Tibial artery (tissue), 4 donors: ENCODE results near the gene MDH1B.
"Not testable (repeated sequence)": the region's sequence is repeated elsewhere in the genome, so short reads cannot be mapped to it uniquely, and the experiment has no call there.

ENCODE experiments used
- DNase-seq, 2 donors: peaks; one replicate each; pipeline ENCODE4 v3.0.0-alpha.2; 2019
- H3K27ac ChIP-seq, 2 donors: fragments of 200-600 bp; sonication (generic) in 1 of 2; 1 replicate in 1 of 2; 2 replicates in 1 of 2; pipeline ENCODE4 v1.5.1; 2018 to 2019; ENCODE audit warnings: mild to moderate bottlenecking in 1 of 2
- H3K27me3 ChIP-seq, 2 donors: fragments of 200-600 bp; sonication (generic) in 1 of 2; one replicate each; pipeline versions ENCODE4 v1.5.1 to v1.6.0; 2016 to 2019
- H3K36me3 ChIP-seq, 3 donors: fragments of 200-600 bp; sonication (generic) in 2 of 3; one replicate each; pipeline ENCODE4 v1.5.1; 2016 to 2019; ENCODE audit warnings: mild to moderate bottlenecking in 2 of 3
- H3K4me1 ChIP-seq, 4 donors: fragments of 200-600 bp; sonication (generic) in 2 of 4; 1 replicate in 3 of 4; 2 replicates in 1 of 4; pipeline ENCODE4 v1.5.1; 2016 to 2019
- H3K4me3 ChIP-seq, 2 donors: fragments of 200-600 bp; sonication (generic) in 1 of 2; 1 replicate in 1 of 2; 2 replicates in 1 of 2; pipeline ENCODE4 v1.5.1; 2018 to 2019; ENCODE audit warnings: mild to moderate bottlenecking in 2 of 2
- H3K9me3 ChIP-seq, 3 donors: fragments of 200-600 bp; sonication (generic) in 1 of 3; one replicate each; pipeline ENCODE4 v1.5.1; 2016 to 2019
- intact Hi-C: fragments of 100-400 bp; cut with DNase I; formaldehyde crosslinking; loops from one replicate; pipeline ENCODE4 v1.15.0; 2023; ENCODE audit warnings: low total_unique reads
- TF ChIP-seq, protein P1 (sequence below), 2 experiments: fragments of 200-600 bp in 1 of 2; fragments of 450-650 bp in 1 of 2; IDR thresholded peaks; one replicate each; pipeline ENCODE4 v1.5.1; 2017 to 2019; ENCODE audit warnings: antibody characterized with exemption in 2 of 2, mild to moderate bottlenecking in 1 of 2, moderate library complexity in 1 of 2

The MDH1B gene

DNA sequence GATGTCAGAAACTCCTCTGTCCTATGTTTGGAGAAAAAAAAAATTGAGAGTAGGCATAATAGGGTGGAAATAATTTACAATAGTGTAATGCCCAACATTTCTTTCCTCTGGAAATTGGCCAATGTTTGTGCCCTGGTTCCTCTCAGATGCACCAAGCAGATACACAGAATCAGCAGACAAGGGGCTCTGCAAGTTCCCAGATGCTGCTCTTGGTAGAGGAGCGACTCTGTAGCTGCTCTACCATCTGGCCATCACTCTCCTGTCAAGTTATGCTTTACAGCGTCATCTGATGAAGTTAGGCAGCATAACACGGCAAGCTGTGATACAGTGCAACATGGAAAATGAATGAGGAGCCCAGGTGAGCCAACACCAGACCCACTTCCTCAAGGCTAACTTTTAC, 48.5 kb downstream of the MDH1B start:
- no peaks in the 10 kb centered on the region for H3K27me3 ChIP-seq
- no peaks in the 10 kb centered on the region for H3K4me1 ChIP-seq
- no peak overlapping the region for H3K27ac ChIP-seq
- no peaks in the 10 kb centered on the region for H3K36me3 ChIP-seq
- TF ChIP-seq, protein P1, sequence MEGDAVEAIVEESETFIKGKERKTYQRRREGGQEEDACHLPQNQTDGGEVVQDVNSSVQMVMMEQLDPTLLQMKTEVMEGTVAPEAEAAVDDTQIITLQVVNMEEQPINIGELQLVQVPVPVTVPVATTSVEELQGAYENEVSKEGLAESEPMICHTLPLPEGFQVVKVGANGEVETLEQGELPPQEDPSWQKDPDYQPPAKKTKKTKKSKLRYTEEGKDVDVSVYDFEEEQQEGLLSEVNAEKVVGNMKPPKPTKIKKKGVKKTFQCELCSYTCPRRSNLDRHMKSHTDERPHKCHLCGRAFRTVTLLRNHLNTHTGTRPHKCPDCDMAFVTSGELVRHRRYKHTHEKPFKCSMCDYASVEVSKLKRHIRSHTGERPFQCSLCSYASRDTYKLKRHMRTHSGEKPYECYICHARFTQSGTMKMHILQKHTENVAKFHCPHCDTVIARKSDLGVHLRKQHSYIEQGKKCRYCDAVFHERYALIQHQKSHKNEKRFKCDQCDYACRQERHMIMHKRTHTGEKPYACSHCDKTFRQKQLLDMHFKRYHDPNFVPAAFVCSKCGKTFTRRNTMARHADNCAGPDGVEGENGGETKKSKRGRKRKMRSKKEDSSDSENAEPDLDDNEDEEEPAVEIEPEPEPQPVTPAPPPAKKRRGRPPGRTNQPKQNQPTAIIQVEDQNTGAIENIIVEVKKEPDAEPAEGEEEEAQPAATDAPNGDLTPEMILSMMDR (IDR thresholded peaks at IDR 0.05) = no peak
- no peak for DNase-seq
- intact Hi-C loops = no loop called here
- no peak overlapping the region for H3K4me3 ChIP-seq
- no peaks in the 10 kb centered on the region for H3K9me3 ChIP-seq

DNA sequence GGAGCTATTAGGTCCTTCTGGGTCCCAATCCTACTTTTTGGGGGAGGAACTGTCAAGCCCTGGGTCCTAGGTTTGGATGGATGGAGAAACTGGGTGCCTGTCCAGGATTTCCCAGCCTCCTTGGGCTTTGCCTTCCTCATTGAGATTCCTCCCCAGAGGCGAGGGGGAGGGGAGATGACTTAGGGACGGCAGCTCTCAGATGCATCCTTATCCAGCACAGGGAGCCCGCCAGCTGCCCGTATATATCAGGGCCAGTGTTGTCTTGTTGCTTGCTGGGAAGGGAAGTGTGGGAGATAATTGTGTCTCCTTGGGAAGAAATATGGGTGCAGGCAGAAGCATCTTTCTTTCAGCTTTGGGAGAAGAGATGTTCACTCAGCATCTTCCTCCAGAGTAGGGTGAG, 49.9 kb downstream of the MDH1B start:
- intact Hi-C loops, H3K9me3 ChIP-seq, H3K27me3 ChIP-seq, H3K27ac ChIP-seq, H3K36me3 ChIP-seq, DNase-seq, H3K4me1 ChIP-seq, H3K4me3 ChIP-seq: not testable (repeated sequence)

DNA sequence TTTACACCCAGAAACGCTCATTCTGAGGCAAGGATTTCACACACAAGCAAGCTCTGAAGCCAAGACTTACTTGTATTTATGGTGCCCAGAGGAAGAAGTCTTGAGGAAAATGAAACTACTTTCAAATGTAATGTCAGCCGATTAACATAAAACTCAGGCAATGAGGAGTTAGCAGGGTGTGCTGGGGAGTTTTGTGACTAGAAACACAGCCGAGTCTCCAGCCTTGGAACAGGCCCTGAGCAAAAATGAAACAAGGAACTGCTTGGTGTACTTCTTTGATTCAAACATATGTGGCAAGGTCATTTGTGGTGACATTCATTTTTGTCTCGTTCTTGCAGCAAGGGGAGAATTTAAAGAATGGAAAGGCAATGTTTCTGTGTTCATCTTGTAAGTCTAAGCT, 51.4 kb downstream of the MDH1B start:
- Histone ChIP-seq H3K4me3 (no peak overlapping the region), H3K27me3 (no peaks in the 10 kb centered on the region)
- TF ChIP-seq, protein P1 (IDR thresholded peaks at IDR 0.05) = no peak

DNA sequence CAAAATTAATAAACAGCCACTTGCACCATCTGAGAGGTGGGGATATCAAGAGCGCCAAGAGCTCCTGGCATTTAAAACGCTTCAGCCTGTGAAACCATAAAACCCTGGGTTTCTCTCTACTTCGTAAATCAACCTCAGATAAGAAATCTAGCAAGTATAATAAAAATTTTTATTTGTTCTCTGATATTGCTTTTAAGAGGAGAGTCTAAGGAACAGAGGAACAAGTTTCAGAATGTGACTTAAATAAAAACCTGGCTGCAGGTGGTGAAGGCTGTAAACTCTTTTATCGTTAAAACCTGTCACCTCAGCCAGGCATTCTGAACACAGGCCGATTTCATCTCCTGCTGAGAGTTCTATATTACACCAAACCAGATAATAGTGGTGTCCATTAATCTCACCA, 56.8 kb downstream of the MDH1B start:
- intact Hi-C loops = no loop called here
- Histone ChIP-seq H3K27me3 (no peaks in the 10 kb centered on the region), H3K9me3 (no peaks in the 10 kb centered on the region), H3K4me3 (no peak overlapping the region), H3K36me3 (no peaks in the 10 kb centered on the region), H3K27ac (no peak overlapping the region), H3K4me1 (no peaks in the 10 kb centered on the region)
- TF ChIP-seq, protein P1 (IDR thresholded peaks at IDR 0.05) = no peak
- no peak for DNase-seq

More for the DNA sequence above, 51.4 kb downstream of the MDH1B start:
- H3K9me3 ChIP-seq = no peaks in the 10 kb centered on the region
- H3K36me3 ChIP-seq = no peaks in the 10 kb centered on the region
- DNase-seq = no peak
- no peak overlapping the region for H3K27ac ChIP-seq
- H3K4me1 ChIP-seq = no peaks in the 10 kb centered on the region
- intact Hi-C loops = no loop called here

DNA sequence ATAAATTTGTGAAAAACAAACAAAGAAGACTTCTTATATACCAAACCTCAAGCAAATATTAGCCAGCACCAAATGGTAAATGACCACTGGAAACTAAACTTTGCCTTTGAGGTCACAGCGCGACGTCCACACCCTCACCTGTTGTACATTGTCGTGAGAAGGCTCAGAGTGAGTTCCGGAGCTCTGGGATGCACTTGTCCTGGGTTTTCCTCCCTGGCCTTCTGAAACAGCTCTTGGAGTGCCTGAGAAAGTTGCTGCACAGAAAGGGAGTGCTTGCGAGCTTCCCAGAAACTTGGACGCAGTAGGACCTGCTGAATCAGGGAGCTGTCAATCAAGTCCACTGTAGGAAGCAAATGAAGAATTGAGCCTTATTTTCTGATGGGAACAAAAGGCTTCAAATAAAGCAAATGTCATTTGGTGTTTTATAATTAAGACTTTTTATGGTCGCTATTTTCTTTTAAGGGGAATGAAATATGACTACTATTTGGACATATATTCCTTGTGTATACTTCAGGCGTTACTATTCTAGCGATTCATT, 57.9 kb downstream of the MDH1B start:
- no peaks in the 10 kb centered on the region for H3K36me3 ChIP-seq
- no peak overlapping the region for H3K27ac ChIP-seq
- no peak overlapping the region for H3K4me3 ChIP-seq
- H3K9me3 ChIP-seq = no peaks in the 10 kb centered on the region
- H3K4me1 ChIP-seq = no peaks in the 10 kb centered on the region
- intact Hi-C loops = no loop called here
- TF ChIP-seq, protein P1 (IDR thresholded peaks at IDR 0.05) = no peak
- no peak for DNase-seq
- H3K27me3 ChIP-seq = no peaks in the 10 kb centered on the region

DNA sequence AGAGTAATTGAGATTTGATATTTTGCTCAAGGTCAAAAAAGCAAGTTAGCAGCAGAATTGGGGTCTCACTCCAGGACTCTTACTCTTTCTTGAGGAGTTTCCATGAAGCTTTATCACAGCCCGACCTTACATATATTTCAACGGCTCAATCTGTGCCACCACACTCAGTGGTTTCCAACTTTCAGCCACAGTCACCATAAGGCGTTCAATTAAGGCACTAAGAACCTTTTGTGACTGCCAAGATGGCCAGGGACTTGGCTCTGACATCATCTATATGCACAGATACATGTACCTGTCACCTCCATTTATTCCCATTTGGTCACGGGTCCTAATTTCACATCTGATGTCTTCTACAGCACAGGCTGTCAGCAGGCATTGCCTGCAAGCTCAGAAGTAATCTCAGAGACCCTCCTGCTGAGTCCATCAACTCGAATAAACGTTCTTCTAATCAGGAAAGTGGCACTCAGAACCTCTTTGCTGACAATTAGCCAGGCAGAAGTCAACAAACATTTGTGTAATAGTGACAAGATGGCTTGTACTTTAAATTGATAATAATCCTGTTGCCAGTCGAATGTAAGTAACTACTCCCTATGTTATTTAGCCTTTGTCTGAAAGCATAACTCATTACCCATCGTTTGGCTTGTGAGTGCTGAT, 63.0 kb downstream of the MDH1B start:
- Histone ChIP-seq H3K4me1 (no peaks in the 10 kb centered on the region), H3K36me3 (no peaks in the 10 kb centered on the region), H3K27ac (no peak overlapping the region), H3K9me3 (no peaks in the 10 kb centered on the region), H3K27me3 (no peaks in the 10 kb centered on the region), H3K4me3 (no peak overlapping the region)
- TF ChIP-seq, protein P1 (IDR thresholded peaks at IDR 0.05) = no peak
- no peak for DNase-seq
- intact Hi-C loops = no loop called here
